GM12892 (cell line): Measurements from ENCODE around the gene IRF9.
A peak's percentile ranks its signal among the peaks of the same experiment; 100 is the strongest.

Experiments
- DNase-seq: peaks from one replicate; pipeline ENCODE4 v3.0.0; 2011; ENCODE audit not compliant: insufficient read length
- FAIRE-seq: peaks from 2 replicates; lab custom pipeline; 2011; peaks lifted over from hg19 to GRCh38; lab: Jason Lieb, UNC
- POLR2A ChIP-seq: IDR thresholded peaks from 2 replicates; pipeline ENCODE4 v1.6.1; 2011; ENCODE audit warnings: low read depth, low read length, control low read depth
- POLR2AphosphoS5 ChIP-seq: IDR thresholded peaks from 2 replicates; pipeline ENCODE4 v1.6.1; 2011; ENCODE audit warnings: low read depth, low read length, control low read depth
- TAF1 ChIP-seq: IDR thresholded peaks from 2 replicates; pipeline ENCODE4 v1.6.1; 2011; ENCODE audit warnings: low read depth, mild to moderate bottlenecking, control low read depth, low read length, borderline replicate concordance

Gene IRF9

GRCh38 chr14:24132976-24133375 lies 28.1 kb upstream of the IRF9 start:
- TF ChIP-seq TAF1 (no peak), POLR2AphosphoS5 (no peak), POLR2A (no peak)
- FAIRE-seq (no peak), DNase-seq (no peak)

GRCh38 chr14:24133735-24134134 lies 27.3 kb upstream of the IRF9 start:
- TF ChIP-seq POLR2A (no peak), TAF1 (no peak), POLR2AphosphoS5 (no peak)
- no peak for FAIRE-seq
- no peak for DNase-seq

GRCh38 chr14:24135584-24135833 lies 25.6 kb upstream of the IRF9 start:
- TF ChIP-seq POLR2A = no peak
- TF ChIP-seq POLR2AphosphoS5 = no peak
- no peak for TF ChIP-seq TAF1
- no peak for FAIRE-seq
- DNase-seq = no peak

GRCh38 chr14:24135834-24136683 lies 25.0 kb upstream of the IRF9 start, which contains the start of gene PSME1:
TSS of gene PSME1 (plus strand) at chr14:24136194. CDS start at chr14:24136263, 69 bp downstream.
- TF ChIP-seq POLR2AphosphoS5 (peak; percentile 68), TAF1 (no peak), POLR2A (peak; percentile 78)
- DNase-seq (peak; percentile 94), FAIRE-seq (peak; percentile 97)

GRCh38 chr14:24136684-24137528 lies 24.2 kb upstream of the IRF9 start:
- no peak for FAIRE-seq
- TF ChIP-seq TAF1 = no peak
- no peak for TF ChIP-seq POLR2A
- TF ChIP-seq POLR2AphosphoS5 = no peak; the same call in 1 of the 2 replicates
- DNase-seq = no peak

DNA sequence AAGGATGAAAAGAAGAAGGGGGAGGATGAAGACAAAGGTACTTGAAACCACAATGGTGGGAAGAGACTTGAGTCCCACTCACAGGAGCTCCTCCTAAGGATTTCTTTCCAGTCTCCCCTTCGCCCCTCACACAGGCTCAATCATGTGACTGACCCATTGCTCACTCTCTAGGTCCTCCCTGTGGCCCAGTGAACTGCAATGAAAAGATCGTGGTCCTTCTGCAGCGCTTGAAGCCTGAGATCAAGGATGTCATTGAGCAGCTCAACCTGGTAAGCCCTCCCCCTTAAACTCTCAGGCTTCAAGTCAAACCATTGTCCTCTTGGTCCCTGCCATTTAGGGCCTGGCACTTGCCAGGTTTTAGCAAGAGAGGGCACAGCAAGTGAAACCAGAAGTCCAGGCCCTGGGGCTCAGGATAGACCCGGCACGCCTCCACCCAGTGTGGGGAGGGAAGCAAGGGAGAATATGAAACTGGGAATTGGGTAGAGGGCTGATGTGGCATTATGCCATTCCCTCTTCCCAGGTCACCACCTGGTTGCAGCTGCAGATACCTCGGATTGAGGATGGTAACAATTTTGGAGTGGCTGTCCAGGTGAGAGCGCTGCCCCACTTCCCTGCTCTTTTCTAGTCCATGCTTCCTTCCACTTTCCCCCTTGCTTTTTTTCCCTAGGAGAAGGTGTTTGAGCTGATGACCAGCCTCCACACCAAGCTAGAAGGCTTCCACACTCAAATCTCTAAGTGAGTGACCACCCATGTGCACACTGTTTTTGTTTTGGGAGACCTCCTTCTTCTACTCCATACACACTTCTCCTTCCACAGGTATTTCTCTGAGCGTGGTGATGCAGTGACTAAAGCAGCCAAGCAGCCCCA lies 23.3 kb upstream of the IRF9 start:
- FAIRE-seq = no peak
- DNase-seq = no peak
- TF ChIP-seq TAF1 (no peak), POLR2AphosphoS5 (peak; percentile 49; the same call in 1 of the 2 replicates), POLR2A (no peak; the same call in 1 of the 2 replicates)

DNA sequence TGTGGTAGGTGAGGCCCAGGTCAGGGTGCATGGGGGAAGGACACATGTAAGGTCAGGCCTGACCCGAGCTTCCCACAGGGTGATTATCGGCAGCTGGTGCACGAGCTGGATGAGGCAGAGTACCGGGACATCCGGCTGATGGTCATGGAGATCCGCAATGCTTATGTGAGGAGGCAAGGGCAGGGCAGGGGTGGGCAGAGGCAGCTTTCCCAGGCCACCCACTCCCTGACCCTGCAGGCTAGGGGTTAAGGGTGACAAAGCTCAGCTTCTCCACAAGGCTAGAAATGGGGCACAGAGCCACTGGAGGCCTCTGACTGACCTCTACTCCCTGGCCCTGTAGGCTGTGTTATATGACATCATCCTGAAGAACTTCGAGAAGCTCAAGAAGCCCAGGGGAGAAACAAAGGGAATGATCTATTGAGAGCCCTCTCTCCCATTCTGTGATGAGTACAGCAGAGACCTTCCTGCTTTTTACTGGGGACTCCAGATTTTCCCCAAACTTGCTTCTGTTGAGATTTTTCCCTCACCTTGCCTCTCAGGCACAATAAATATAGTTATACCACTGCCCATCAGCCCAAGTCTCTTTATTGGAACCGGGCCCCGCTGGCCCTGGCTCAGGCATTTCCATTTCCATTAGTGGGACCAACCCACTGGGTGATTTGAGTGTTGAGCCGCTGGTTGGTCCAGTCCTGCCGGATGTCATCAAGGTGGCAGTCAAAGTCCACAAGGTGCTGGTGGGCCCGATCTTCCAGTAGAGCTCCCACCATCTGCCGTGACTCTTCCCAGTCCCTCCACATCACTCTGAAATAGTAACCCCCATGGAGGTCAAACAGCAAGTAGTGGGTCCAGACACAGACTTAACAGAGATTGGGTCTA lies 22.4 kb upstream of the IRF9 start:
- TF ChIP-seq TAF1 = no peak
- TF ChIP-seq POLR2AphosphoS5 = no peak
- TF ChIP-seq POLR2A = no peak
- FAIRE-seq (no peak), DNase-seq (no peak)

DNA sequence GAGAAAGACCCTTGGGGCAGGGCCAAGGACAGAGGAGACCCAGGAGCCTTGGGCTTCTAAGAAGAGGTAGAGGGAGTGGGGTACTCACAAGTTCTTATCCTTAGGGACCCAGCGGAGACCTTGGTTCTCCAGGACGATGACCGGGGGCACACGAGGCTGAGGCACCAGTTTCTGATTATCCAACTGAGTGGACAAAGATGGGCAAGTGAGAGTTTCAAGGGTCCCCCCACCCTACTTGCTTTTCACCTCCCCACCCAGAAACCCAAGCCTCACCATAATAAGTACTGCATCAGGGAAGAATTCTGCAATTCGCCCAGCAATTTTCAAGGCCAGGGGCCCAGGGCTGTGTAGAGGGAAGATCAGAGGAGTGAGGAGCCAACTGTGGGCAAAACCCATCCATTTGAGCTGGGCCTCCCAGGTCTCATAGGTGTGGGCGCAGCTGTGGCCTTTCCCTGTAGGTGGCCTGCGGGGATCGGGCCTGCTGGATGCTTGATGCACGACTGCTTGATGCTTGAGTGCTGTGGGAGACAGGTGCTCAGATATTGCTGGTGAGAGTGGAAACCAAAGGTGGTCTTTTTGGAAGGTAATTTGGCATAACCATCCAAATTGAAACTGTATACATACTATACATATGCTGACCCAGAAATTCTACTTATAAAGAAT lies 21.7 kb upstream of the IRF9 start:
- DNase-seq (no peak), FAIRE-seq (no peak)
- TF ChIP-seq POLR2AphosphoS5 (peak; percentile 51; the same call in 1 of the 2 replicates), TAF1 (no peak), POLR2A (peak; percentile 32; the same call in 1 of the 2 replicates)

DNA sequence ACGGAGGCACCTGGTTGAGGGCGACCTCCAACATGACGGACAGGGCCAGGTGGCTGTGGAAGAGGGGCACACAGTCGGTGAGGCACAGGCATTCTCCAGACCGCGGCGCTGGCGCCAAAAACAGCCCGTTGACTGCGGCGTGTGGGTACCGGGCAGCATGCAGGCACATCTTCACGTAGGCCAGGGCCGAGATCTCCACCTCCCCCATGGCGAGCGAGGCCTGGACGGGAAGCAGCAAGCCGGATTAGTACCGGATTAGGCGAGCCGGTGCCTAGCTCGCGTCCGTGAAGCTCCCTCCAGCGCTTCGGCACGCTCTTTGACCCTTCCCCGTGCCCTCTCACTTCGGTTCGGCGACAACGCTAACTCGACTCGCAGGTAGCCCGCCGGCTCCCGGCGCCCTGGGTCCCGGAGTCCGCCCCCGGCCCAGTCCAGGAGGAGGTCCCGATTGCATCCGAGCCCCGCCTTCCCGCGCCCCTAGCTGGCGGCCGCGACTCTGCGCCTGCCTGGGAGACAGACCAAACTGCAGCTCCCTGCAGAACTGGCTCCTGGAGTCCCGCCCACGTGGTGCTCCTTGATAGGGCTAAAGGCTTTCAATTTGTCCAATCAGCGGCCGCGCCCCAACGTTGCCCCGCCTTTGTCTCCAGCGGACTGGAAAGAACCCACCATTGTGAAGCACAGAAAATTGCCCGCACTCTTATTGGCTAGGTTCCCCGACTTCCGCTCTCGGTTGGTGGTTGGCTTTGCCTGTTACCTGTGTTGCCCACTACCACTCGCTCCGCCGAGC lies 19.8 kb upstream of the IRF9 start, which contains the start of gene EMC9:
TSS of gene EMC9 (minus strand) at position 495 of the 784 bp plus-strand sequence. CDS start at position 208, 287 bp downstream.
- DNase-seq (peak; percentile 96), FAIRE-seq (peak; percentile 95)
- TF ChIP-seq TAF1 = peak; percentile 82; the same call in 1 of the 2 replicates
- TF ChIP-seq POLR2A = peak; percentile 90
- TF ChIP-seq POLR2AphosphoS5 = peak; percentile 86

GRCh38 chr14:24143511-24143910 lies 17.6 kb upstream of the IRF9 start:
- FAIRE-seq (no peak), DNase-seq (no peak)
- TF ChIP-seq POLR2A (no peak; the same call in 1 of the 2 replicates), POLR2AphosphoS5 (no peak), TAF1 (no peak)
